Upper lobe of left lung (tissue), 6 donors: ENCODE results near the gene ICE2. TPM values are rescaled to one million over a fixed set of nuclear protein-coding genes. Genes with fewer than 3 reads are reported as not detected.
A peak's percentile ranks its signal among the peaks of the same experiment; 100 is the strongest.

ENCODE experiments used
- ATAC-seq, 2 donors: fragments of 200-7000 bp; cut with Tn5 transposase; one replicate each; pipeline ENCODE4 v1.9.1; 2022; ENCODE audit warnings: mild to moderate bottlenecking in 2 of 2, moderate library complexity in 2 of 2; ENCODE audit not compliant: low FRiP score in 2 of 2
- DNase-seq, 2 donors: peaks; one replicate each; pipeline ENCODE4 v3.0.0-alpha.2; 2019 to 2020
- H3K27ac ChIP-seq, 4 donors: fragments of 200-600 bp; sonication (generic); one replicate each; pipeline ENCODE4 v1.5.1; 2016 to 2019
- H3K27me3 ChIP-seq, 4 donors: fragments of 200-600 bp; sonication (generic); one replicate each; pipeline ENCODE4 v1.5.1; 2017 to 2019
- H3K36me3 ChIP-seq, 4 donors: fragments of 200-600 bp; sonication (generic); one replicate each; pipeline ENCODE4 v1.5.1; 2016 to 2019
- H3K4me1 ChIP-seq, 4 donors: fragments of 200-600 bp; sonication (generic); one replicate each; pipeline ENCODE4 v1.5.1; 2018 to 2019
- H3K4me3 ChIP-seq, 4 donors: fragments of 200-600 bp; sonication (generic); one replicate each; pipeline ENCODE4 v1.5.1; 2017 to 2019; ENCODE audit warnings: mild to moderate bottlenecking in 2 of 4, moderate library complexity in 1 of 4
- H3K9me3 ChIP-seq, 4 donors: fragments of 200-600 bp; sonication (generic); one replicate each; pipeline ENCODE4 v1.5.1; 2018 to 2019
- CTCF ChIP-seq, 6 experiments: fragments of 450-650 bp in 4 of 6; fragments of 200-600 bp in 2 of 6; sonication (generic) in 2 of 6; IDR thresholded peaks; one replicate each; pipeline ENCODE4 v1.5.1; 2016 to 2019; ENCODE audit warnings: antibody characterized with exemption in 6 of 6
- EP300 ChIP-seq, 4 donors: sonication (generic); formaldehyde crosslinking; IDR thresholded peaks; one replicate each; pipeline ENCODE4 v1.5.1; 2017; ENCODE audit warnings: antibody characterized with exemption in 4 of 4, control low read depth in 2 of 4
- POLR2A ChIP-seq, 4 donors: fragments of 450-650 bp; IDR thresholded peaks; one replicate each; pipeline ENCODE4 v1.5.1; 2016 to 2017; ENCODE audit warnings: antibody characterized with exemption in 4 of 4, mild to moderate bottlenecking in 2 of 4
- POLR2AphosphoS5 ChIP-seq, 2 donors: sonication (generic); formaldehyde crosslinking; IDR thresholded peaks; one replicate each; pipeline ENCODE4 v1.5.1; 2017; ENCODE audit warnings: antibody characterized with exemption in 2 of 2
- WGBS, 2 donors: methylation state at CpG; one replicate each; pipeline ENCODE4 v1.1.5; 2017 to 2018; 5-methylcytosine and 5-hydroxymethylcytosine counted together
- total RNA-seq, 6 donors: library from RNA; depleted of rRNA in 4 of 6; stranded (reverse); fragments of >200 nt in 4 of 6; gene quantifications; one replicate each; pipeline versions ENCODE4 v1.1.0 to v1.2.1, GENCODE V29; 2016 to 2021
- donor health status: DM: no; HTN: no; CAD: no; lungs with moderate emphysema.
- donor health status: DM: no; HTN: yes; CAD: no; lungs with severe emphysema.

ICE2 gene
- total RNA-seq, 6 donors from 2014 or later, result 15.0 to 40.7 (median 32.8) TPM

GRCh38 chr15:60458721-60459120, 20.2 kb downstream of the ICE2 start:
- no peaks in the 10 kb centered on the region for H3K27me3 ChIP-seq
- no peak for ATAC-seq

GRCh38 chr15:60457985-60458384, 21.0 kb downstream of the ICE2 start:
- 90 to 91% methylated on average over 3 of the region's 3 CpGs for WGBS, 2 donors
- TF ChIP-seq CTCF (IDR thresholded peaks at IDR 0.05) (no peak), POLR2AphosphoS5 (IDR thresholded peaks at IDR 0.05) (no peak), POLR2A (IDR thresholded peaks at IDR 0.05) (no peak), EP300 (IDR thresholded peaks at IDR 0.05) (no peak)
- no peak overlapping the region for H3K4me3 ChIP-seq
- DNase-seq (no peak), ATAC-seq (no peak)
- no peaks in the 10 kb centered on the region for H3K4me1 ChIP-seq
- H3K27me3 ChIP-seq, result no peaks in the 10 kb centered on the region
- peaks cover 0 to 30% (median 11%) of the 10 kb centered on the region in 4 donors for H3K36me3 ChIP-seq
- H3K27ac ChIP-seq, result no peak overlapping the region
- H3K9me3 ChIP-seq, result no peaks in the 10 kb centered on the region

More at GRCh38 chr15:60458721-60459120, 20.2 kb downstream of the ICE2 start:
- H3K9me3 ChIP-seq, result no peaks in the 10 kb centered on the region
- no peak for DNase-seq
- no peak overlapping the region for H3K27ac ChIP-seq
- 77 to 80% methylated on average over 6 of the region's 6 CpGs for WGBS, 2 donors
- TF ChIP-seq POLR2A (IDR thresholded peaks at IDR 0.05) (no peak), CTCF (IDR thresholded peaks at IDR 0.05) (no peak), POLR2AphosphoS5 (IDR thresholded peaks at IDR 0.05) (no peak), EP300 (IDR thresholded peaks at IDR 0.05) (no peak)
- peaks cover 0 to 29% (median 13%) of the 10 kb centered on the region in 4 donors for H3K36me3 ChIP-seq
- no peaks in the 10 kb centered on the region for H3K4me1 ChIP-seq
- no peak overlapping the region for H3K4me3 ChIP-seq

- 63 to 80% methylated on average over 2 of the region's 2 CpGs for WGBS, 2 donors
- no peak for ATAC-seq
- peaks cover 0 to 41% (median 10%) of the 10 kb centered on the region in 4 donors for H3K36me3 ChIP-seq
Observed at GRCh38 chr15:60454824-60455223, 24.1 kb downstream of the ICE2 start.

GRCh38 chr15:60448668-60449360, 30.1 kb downstream of the ICE2 start:
- H3K27me3 ChIP-seq, result no peaks in the 10 kb centered on the region
- WGBS, 2 donors, result 54 to 58% methylated on average over 5 of the region's 5 CpGs
- no peak for ATAC-seq
- H3K4me1 ChIP-seq, result no peaks in the 10 kb centered on the region
- H3K36me3 ChIP-seq, result peaks cover 3 to 60% (median 8%) of the 10 kb centered on the region in 4 donors
- no peak overlapping the region for H3K27ac ChIP-seq
- no peak for DNase-seq
- H3K9me3 ChIP-seq, result no peaks in the 10 kb centered on the region
- TF ChIP-seq CTCF (IDR thresholded peaks at IDR 0.05) (no peak), EP300 (IDR thresholded peaks at IDR 0.05) (no peak), POLR2A (IDR thresholded peaks at IDR 0.05) (no peak), POLR2AphosphoS5 (IDR thresholded peaks at IDR 0.05) (no peak)
- H3K4me3 ChIP-seq, result no peak overlapping the region

More at GRCh38 chr15:60454824-60455223, 24.1 kb downstream of the ICE2 start:
- TF ChIP-seq EP300 (IDR thresholded peaks at IDR 0.05) (no peak), POLR2AphosphoS5 (IDR thresholded peaks at IDR 0.05) (no peak)
- Histone ChIP-seq H3K4me1 (no peaks in the 10 kb centered on the region), H3K27me3 (no peaks in the 10 kb centered on the region), H3K27ac (no peak overlapping the region), H3K9me3 (no peaks in the 10 kb centered on the region), H3K4me3 (no peak overlapping the region)
- DNase-seq, result no peak

- Histone ChIP-seq H3K27me3 (no peaks in the 10 kb centered on the region), H3K4me1 (no peaks in the 10 kb centered on the region), H3K4me3 (no peak overlapping the region), H3K27ac (no peak overlapping the region), H3K36me3 (peaks cover 3 to 51% (median 4%) of the 10 kb centered on the region in 4 donors), H3K9me3 (no peaks in the 10 kb centered on the region)
- TF ChIP-seq CTCF (IDR thresholded peaks at IDR 0.05) (peak in 5 of 6 experiments; percentile 29 to 44 (median 34)), POLR2A (IDR thresholded peaks at IDR 0.05) (no peak)
- 87 to 88% methylated on average over 6 of the region's 6 CpGs for WGBS, 2 donors
- ATAC-seq (peak in 1 of 2 donors; percentile 58), DNase-seq (no peak)
Observed at GRCh38 chr15:60444289-60444912, 34.5 kb downstream of the ICE2 start.
